NCI-H2227 treated with DMSO at 0.1 percent for 48 hours (cell line): ENCODE data around the gene ZNG1B.
"Not testable (repeated sequence)": the region's sequence is repeated elsewhere in the genome, so short reads cannot be mapped to it uniquely, and the experiment has no call there.

Experiments used
- DNase-seq: peaks from one replicate; lab custom pipeline; 2025; lab: John Stamatoyannopoulos, UW

The ZNG1B gene

GRCh38 chr2:113437508-113438465 is at the start of gene ZNG1B:
ZNG1B (plus strand) TSS chr2:113437691; CDS start chr2:113437869, 178 bp downstream.
- not testable (repeated sequence) for DNase-seq

- no peak for DNase-seq
Measured at GRCh38 chr2:113390124-113390849, 47.2 kb upstream of the ZNG1B start.

- no peak for DNase-seq
Measured at GRCh38 chr2:113391073-113391472, 46.4 kb upstream of the ZNG1B start.

- DNase-seq, result no peak
Measured at GRCh38 chr2:113406114-113406513, 31.4 kb upstream of the ZNG1B start.

GRCh38 chr2:113407446-113408099 is 29.9 kb upstream of the ZNG1B start:
- DNase-seq, result no peak

GRCh38 chr2:113411725-113412352 is 25.7 kb upstream of the ZNG1B start:
- DNase-seq, result not testable (repeated sequence)

- not testable (repeated sequence) for DNase-seq
Measured at GRCh38 chr2:113412774-113413173, 24.7 kb upstream of the ZNG1B start.

- DNase-seq, result not testable (repeated sequence)
Measured at GRCh38 chr2:113431773-113432172, 5.7 kb upstream of the ZNG1B start.

- DNase-seq, result not testable (repeated sequence)
Measured at GRCh38 chr2:113433468-113433867, 4.0 kb upstream of the ZNG1B start.

- DNase-seq, result not testable (repeated sequence)
Measured at GRCh38 chr2:113465770-113466169, 28.3 kb downstream of the ZNG1B start.

- not testable (repeated sequence) for DNase-seq
Measured at GRCh38 chr2:113476688-113477368, 39.3 kb downstream of the ZNG1B start.

- DNase-seq, result not testable (repeated sequence)
Measured at GRCh38 chr2:113496527-113496926, 59.0 kb downstream of the ZNG1B start.

GRCh38 chr2:113498365-113498764 is 60.9 kb downstream of the ZNG1B start, which contains the start of gene FOXD4L1:
FOXD4L1 (plus strand) TSS chr2:113498665; CDS start chr2:113499257, 592 bp downstream.
- DNase-seq, result not testable (repeated sequence)

GRCh38 chr2:113499019-113499885 is 61.8 kb downstream of the ZNG1B start:
- DNase-seq, result not testable (repeated sequence)

- not testable (repeated sequence) for DNase-seq
Measured at GRCh38 chr2:113499886-113500722, 62.6 kb downstream of the ZNG1B start.

- DNase-seq, result not testable (repeated sequence)
Measured at GRCh38 chr2:113500723-113501038, 63.2 kb downstream of the ZNG1B start.

- DNase-seq, result not testable (repeated sequence)
Measured at GRCh38 chr2:113502216-113503093, 65.0 kb downstream of the ZNG1B start.
